Fibroblast of peridontal ligament (primary cell): ENCODE data around the gene TUBA3E.
"Not testable (repeated sequence)": the region's sequence is repeated elsewhere in the genome, so short reads cannot be mapped to it uniquely, and the experiment has no call there.

Experiments used
- DNase-seq: peaks from one replicate; pipeline ENCODE4 v3.0.0-alpha.2; 2010; ENCODE audit errors: extremely low read depth

TUBA3E gene

GRCh38 chr2:130143266-130144039, 54.8 kb downstream of the TUBA3E start:
- DNase-seq = peak; percentile 1

GRCh38 chr2:130142396-130143265, 55.6 kb downstream of the TUBA3E start:
- not testable (repeated sequence) for DNase-seq
